Measurements from ENCODE around the gene NME4.

GRCh38 chr16:444027-444426 lies 47.0 kb downstream of the NME4 start:
- TF ChIP-seq CTCF (IDR thresholded peaks at IDR 0.05 in 2 of 3, conservative IDR thresholded peaks at IDR 0.05 in 1 of 3; ENCODE audit: control insufficient read depth in 2 of 3, extremely low read depth in 1 of 3, insufficient read depth in 1 of 3, low read depth in 3 of 3, low read length in 3 of 3) (no peak), CBFB (IDR thresholded peaks at IDR 0.05; ENCODE audit: low read depth) (no peak), NR2C2 (IDR thresholded peaks at IDR 0.05; ENCODE audit: borderline replicate concordance, control insufficient read depth, insufficient read length, low read depth) (no peak), ATF7 (IDR thresholded peaks at IDR 0.05; ENCODE audit: low read depth) (no peak), BACH1 (IDR thresholded peaks at IDR 0.05; ENCODE audit: borderline replicate concordance) (no peak), SREBF2 (IDR thresholded peaks at IDR 0.05; ENCODE audit: low read length) (no peak), ZSCAN29 (IDR thresholded peaks at IDR 0.05) (no peak), ZNF24 (IDR thresholded peaks at IDR 0.05) (no peak), ZNF274 (IDR thresholded peaks at IDR 0.05; ENCODE audit: insufficient read depth, insufficient read length) (no peak), REST (IDR thresholded peaks at IDR 0.05; ENCODE audit: low read depth, low read length) (no peak)
